HepG2 (cell line): Measurements from ENCODE around the gene TBX21. TPM values are rescaled to one million over a fixed set of nuclear protein-coding genes. Genes with fewer than 3 reads are reported as not detected.

Experiments used
- FLYWCH1 ChIP-seq: sonication (generic); formaldehyde crosslinking; IDR thresholded peaks from 2 replicates; pipeline ENCODE4 v1.8.1; 2023; ENCODE audit warnings: mild to moderate bottlenecking, missing genetic modification reagents
- GTF3A ChIP-seq: sonication (generic); formaldehyde crosslinking; conservative IDR thresholded peaks from 2 replicates; pipeline ENCODE4 v1.4.0; 2020; ENCODE audit warnings: mild to moderate bottlenecking, missing genetic modification reagents
- HOXA5 ChIP-seq: sonication (generic); formaldehyde crosslinking; IDR thresholded peaks from 2 replicates; pipeline ENCODE4 v1.4.0; 2020; ENCODE audit warnings: missing genetic modification reagents
- MED1 ChIP-seq: sonication (generic); formaldehyde crosslinking; IDR thresholded peaks from 2 replicates; pipeline ENCODE4 v1.4.0; 2020; ENCODE audit warnings: missing genetic modification reagents
- NFKBIZ ChIP-seq: IDR thresholded peaks from 2 replicates; pipeline ENCODE4 v1.6.1; 2018; ENCODE audit warnings: missing genetic modification reagents, missing compliant biosample characterization
- SRF ChIP-seq: IDR thresholded peaks from 2 replicates; pipeline ENCODE4 v1.6.1; 2011; ENCODE audit warnings: mild to moderate bottlenecking, low read depth, low read length, moderate library complexity
- ZNF772 ChIP-seq: sonication (generic); formaldehyde crosslinking; IDR thresholded peaks from 2 replicates; pipeline ENCODE4 v1.5.0; 2020; ENCODE audit warnings: mild to moderate bottlenecking, missing genetic modification reagents
- polyA plus RNA-seq, 8 experiments: library from polyadenylated mRNA; depleted of rRNA in 3 of 8; stranded (reverse) in 7 of 8; unstranded in 1 of 8; fragments of >200 nt; fragmentation: Illumina TruSeq in 4 of 8; extraction: Trizol in 4 of 8; gene quantifications; 2 replicates each; pipeline versions ENCODE4 v1.2.1 to v1.2.3, GENCODE V29; 2011 to 2016; ENCODE audit warnings: low read depth in 4 of 8, missing spikeins in 1 of 8, mixed read lengths in 1 of 8; ENCODE audit not compliant: insufficient read depth in 1 of 8
- total RNA-seq, 5 experiments: library from RNA; depleted of rRNA; stranded (reverse); fragments of >200 nt; fragmentation: Illumina TruSeq; extraction: Trizol; gene quantifications; 2 replicates each; pipeline ENCODE4 v1.2.3, GENCODE V29; 2016; ENCODE audit warnings: low read depth in 1 of 5
- TF ChIP-seq, protein P1 (sequence below): sonication (generic); formaldehyde crosslinking; IDR thresholded peaks from 2 replicates; pipeline ENCODE4 v1.4.0; 2020; ENCODE audit warnings: mild to moderate bottlenecking, missing genetic modification reagents

Gene TBX21
- total and polyA plus RNA-seq, 2 of the 13 experiments (the other 11 are each of a cell fraction or from before 2014, with no cell fraction given) = not detected

DNA sequence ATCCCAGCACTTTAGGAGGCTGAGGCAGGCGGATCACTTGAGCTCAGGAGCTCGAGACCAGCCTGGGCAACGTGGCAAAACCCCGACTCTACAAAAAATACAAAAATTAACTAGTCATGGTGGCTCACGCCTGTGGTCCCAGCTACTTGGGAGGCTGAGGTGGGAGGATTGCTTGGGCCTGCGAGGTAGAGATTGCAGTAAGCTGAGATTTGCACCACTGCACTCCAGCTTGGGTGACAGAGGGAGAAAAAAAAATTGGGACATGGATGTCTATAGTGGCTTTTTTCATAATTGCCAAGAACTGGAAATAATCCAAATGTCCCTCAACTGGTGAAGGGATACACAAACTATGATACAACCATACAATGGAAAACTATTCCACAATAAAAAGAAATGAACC, 59.9 kb downstream of the TBX21 start (continued):
- TF ChIP-seq, protein P1, sequence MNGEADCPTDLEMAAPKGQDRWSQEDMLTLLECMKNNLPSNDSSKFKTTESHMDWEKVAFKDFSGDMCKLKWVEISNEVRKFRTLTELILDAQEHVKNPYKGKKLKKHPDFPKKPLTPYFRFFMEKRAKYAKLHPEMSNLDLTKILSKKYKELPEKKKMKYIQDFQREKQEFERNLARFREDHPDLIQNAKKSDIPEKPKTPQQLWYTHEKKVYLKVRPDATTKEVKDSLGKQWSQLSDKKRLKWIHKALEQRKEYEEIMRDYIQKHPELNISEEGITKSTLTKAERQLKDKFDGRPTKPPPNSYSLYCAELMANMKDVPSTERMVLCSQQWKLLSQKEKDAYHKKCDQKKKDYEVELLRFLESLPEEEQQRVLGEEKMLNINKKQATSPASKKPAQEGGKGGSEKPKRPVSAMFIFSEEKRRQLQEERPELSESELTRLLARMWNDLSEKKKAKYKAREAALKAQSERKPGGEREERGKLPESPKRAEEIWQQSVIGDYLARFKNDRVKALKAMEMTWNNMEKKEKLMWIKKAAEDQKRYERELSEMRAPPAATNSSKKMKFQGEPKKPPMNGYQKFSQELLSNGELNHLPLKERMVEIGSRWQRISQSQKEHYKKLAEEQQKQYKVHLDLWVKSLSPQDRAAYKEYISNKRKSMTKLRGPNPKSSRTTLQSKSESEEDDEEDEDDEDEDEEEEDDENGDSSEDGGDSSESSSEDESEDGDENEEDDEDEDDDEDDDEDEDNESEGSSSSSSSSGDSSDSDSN (CRISPR knock-in tag) = no peak
- no peak for TF ChIP-seq HOXA5 (CRISPR knock-in tag)
- TF ChIP-seq MED1 = no peak
- no peak for TF ChIP-seq GTF3A (CRISPR knock-in tag)
- TF ChIP-seq ZNF772 (CRISPR knock-in tag) = no peak
- no peak for TF ChIP-seq FLYWCH1 (CRISPR knock-in tag)
- no peak for TF ChIP-seq NFKBIZ
- no peak for TF ChIP-seq SRF

Other genes starting within 250 kb of the TBX21 start
- 53.5 and 122 TPM in 2 replicates for gene NPEPPS, start 202.1 kb upstream of the TBX21 start, total RNA-seq (2016; rRNA removed; fragmentation: Illumina TruSeq; extraction: Trizol)
- 102 and 127 TPM in 2 replicates for gene NPEPPS, start 202.1 kb upstream of the TBX21 start, polyA plus RNA-seq (2011; rRNA removed)
- gene KPNB1, start 83.3 kb upstream of the TBX21 start, total RNA-seq (2016; rRNA removed; fragmentation: Illumina TruSeq; extraction: Trizol) = 424 and 443 TPM in 2 replicates
- 164 and 169 TPM in 2 replicates for gene KPNB1, start 83.3 kb upstream of the TBX21 start, polyA plus RNA-seq (2011; rRNA removed)
- gene TBKBP1, start 39.1 kb upstream of the TBX21 start, total RNA-seq (2016; rRNA removed; fragmentation: Illumina TruSeq; extraction: Trizol) = 2.6 and 3.0 TPM in 2 replicates
- gene TBKBP1, start 39.1 kb upstream of the TBX21 start, polyA plus RNA-seq (2011; rRNA removed) = 7.0 and 10.9 TPM in 2 replicates
- 1.0 and 4.7 TPM in 2 replicates for gene OSBPL7, start 88.6 kb downstream of the TBX21 start, total RNA-seq (2016; rRNA removed; fragmentation: Illumina TruSeq; extraction: Trizol)
- 6.6 and 8.3 TPM in 2 replicates for gene OSBPL7, start 88.6 kb downstream of the TBX21 start, polyA plus RNA-seq (2011; rRNA removed)
- 56.7 and 59.7 TPM in 2 replicates for gene MRPL10, start 98.3 kb downstream of the TBX21 start, total RNA-seq (2016; rRNA removed; fragmentation: Illumina TruSeq; extraction: Trizol)
- 149 and 157 TPM in 2 replicates for gene MRPL10, start 98.3 kb downstream of the TBX21 start, polyA plus RNA-seq (2011; rRNA removed)
- gene LRRC46, start 98.4 kb downstream of the TBX21 start, total RNA-seq (2016; rRNA removed; fragmentation: Illumina TruSeq; extraction: Trizol) = 0.09 and 0.13 TPM in 2 replicates
- gene LRRC46, start 98.4 kb downstream of the TBX21 start, polyA plus RNA-seq (2011; rRNA removed) = 0.09 and 0.16 TPM in 2 replicates
- gene SCRN2, start 108.0 kb downstream of the TBX21 start, total RNA-seq (2016; rRNA removed; fragmentation: Illumina TruSeq; extraction: Trizol) = 15.0 and 29.5 TPM in 2 replicates
- gene SCRN2, start 108.0 kb downstream of the TBX21 start, polyA plus RNA-seq (2011; rRNA removed) = 21.7 and 28.6 TPM in 2 replicates
- 0.07 TPM in 1 of 2 replicates, not detected in the other for gene SP6, start 117.9 kb downstream of the TBX21 start, total RNA-seq (2016; rRNA removed; fragmentation: Illumina TruSeq; extraction: Trizol)
- gene SP6, start 117.9 kb downstream of the TBX21 start, polyA plus RNA-seq (2011; rRNA removed) = 0.07 and 0.09 TPM in 2 replicates
- 1.4 and 1.5 TPM in 2 replicates for gene SP2, start 163.0 kb downstream of the TBX21 start, total RNA-seq (2016; rRNA removed; fragmentation: Illumina TruSeq; extraction: Trizol)
- gene SP2, start 163.0 kb downstream of the TBX21 start, polyA plus RNA-seq (2011; rRNA removed) = 4.2 and 4.8 TPM in 2 replicates
- 63.3 and 110 TPM in 2 replicates for gene PNPO, start 208.3 kb downstream of the TBX21 start, total RNA-seq (2016; rRNA removed; fragmentation: Illumina TruSeq; extraction: Trizol)
- gene PNPO, start 208.3 kb downstream of the TBX21 start, polyA plus RNA-seq (2011; rRNA removed) = 47.9 and 48.1 TPM in 2 replicates
- 2.0 and 2.4 TPM in 2 replicates for gene PRR15L, start 224.6 kb downstream of the TBX21 start, total RNA-seq (2016; rRNA removed; fragmentation: Illumina TruSeq; extraction: Trizol)
- 0.44 and 0.47 TPM in 2 replicates for gene PRR15L, start 224.6 kb downstream of the TBX21 start, polyA plus RNA-seq (2011; rRNA removed)
- gene CDK5RAP3, start 237.9 kb downstream of the TBX21 start, total RNA-seq (2016; rRNA removed; fragmentation: Illumina TruSeq; extraction: Trizol) = 86.8 and 128 TPM in 2 replicates
- 154 and 183 TPM in 2 replicates for gene CDK5RAP3, start 237.9 kb downstream of the TBX21 start, polyA plus RNA-seq (2011; rRNA removed)